Measurements from ENCODE around the gene C12orf75.

C12orf75 gene

DNA sequence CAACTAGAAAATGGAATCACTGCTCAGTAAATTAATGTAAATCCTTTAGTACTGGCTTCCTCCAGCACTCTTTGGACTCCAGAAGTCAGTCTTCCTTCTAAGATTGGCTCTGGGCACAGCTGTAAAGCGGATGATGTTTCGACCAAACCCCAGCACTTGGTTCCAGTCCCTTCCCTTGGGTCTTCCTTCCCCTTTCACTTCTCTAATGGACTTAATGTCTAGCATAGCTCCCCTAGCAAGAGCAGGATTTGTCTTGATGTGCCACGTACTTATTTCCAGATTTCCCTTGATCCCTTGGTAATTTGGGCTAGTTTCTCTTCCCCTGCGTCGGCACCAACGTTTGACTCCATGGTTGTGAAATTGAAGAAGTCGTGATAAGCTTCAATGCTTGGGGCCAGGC is 28.3 kb downstream of the C12orf75 start:
- H3K36me3 ChIP-seq (ENCODE audit: control insufficient read depth in 2 of 2, insufficient read depth in 1 of 2, low read length in 2 of 2) = peaks cover 0 to 3% of the 10 kb centered on the region in 2 experiments; a peak in 2 of 3 replicates
- POLR2A ChIA-PET = no interaction called here
- CTCF ChIA-PET = interaction anchor here (0.7 to 0.9 kb wide), 2 partner anchors 25 to 71 kb away, joined by 3 to 5 read pairs; no protein-coding TSS in a partner anchor

DNA sequence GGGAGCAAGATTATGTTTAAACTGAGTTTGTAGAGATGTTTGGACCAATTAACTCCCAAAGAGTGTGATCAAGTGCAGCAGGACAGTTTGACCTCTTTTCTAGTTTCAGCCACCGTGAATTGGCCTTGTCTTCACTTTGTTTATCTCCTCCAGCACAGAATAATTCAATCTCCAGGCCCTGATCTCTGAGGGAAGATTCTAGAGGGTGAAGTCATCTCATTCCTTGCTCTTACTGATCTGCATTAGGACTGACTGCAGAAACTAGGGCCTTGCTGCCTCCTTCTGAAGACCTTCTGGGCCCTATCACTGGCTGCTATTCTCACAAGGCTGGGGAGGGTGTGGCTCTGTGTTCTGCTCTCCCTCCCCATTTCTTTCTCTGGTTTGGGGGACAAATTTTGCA is 29.4 kb downstream of the C12orf75 start:
- Histone ChIP-seq H3K36me3 (ENCODE audit: control insufficient read depth in 2 of 2, insufficient read depth in 1 of 2, low read length in 2 of 2) (peaks cover 0 to 3% of the 10 kb centered on the region in 2 experiments; a peak in 2 of 3 replicates), H3K4me1 (ENCODE audit: control insufficient read depth, insufficient read depth, low read length) (peaks cover 8% of the 10 kb centered on the region), H3K9me3 (ENCODE audit: control insufficient read depth, insufficient read depth, low read depth, low read length) (no peaks in the 10 kb centered on the region), H3K27ac (ENCODE audit: extremely low read depth, low read depth, low read length) (no peak overlapping the region), H3K4me3 (ENCODE audit: low read depth, low read length) (no peak overlapping the region)
- TF ChIP-seq ZNF169 (tag by site-specific recombination; IDR thresholded peaks at IDR 0.05) (no peak), ZNF792 (tag by site-specific recombination; IDR thresholded peaks at IDR 0.05) (no peak), ZNF623 (tag by site-specific recombination; IDR thresholded peaks at IDR 0.05) (no peak), ZNF174 (tag by site-specific recombination; IDR thresholded peaks at IDR 0.05) (no peak), ZFP41 (tag by site-specific recombination; IDR thresholded peaks at IDR 0.05; ENCODE audit: borderline replicate concordance) (no peak), ZNF777 (tag by site-specific recombination; IDR thresholded peaks at IDR 0.05; ENCODE audit: borderline replicate concordance) (no peak), ZNF830 (tag by site-specific recombination; IDR thresholded peaks at IDR 0.05; ENCODE audit: low read depth) (no peak), ZNF132 (tag by site-specific recombination; IDR thresholded peaks at IDR 0.05; ENCODE audit: borderline replicate concordance) (no peak), TRIM28 (IDR thresholded peaks at IDR 0.05; ENCODE audit: borderline replicate concordance, low read length) (no peak), WT1 (tag by site-specific recombination; IDR thresholded peaks at IDR 0.05) (no peak), ZNF211 (tag by site-specific recombination; IDR thresholded peaks at IDR 0.05; ENCODE audit: low read depth) (no peak)
- TF ChIP-seq, protein P1, sequence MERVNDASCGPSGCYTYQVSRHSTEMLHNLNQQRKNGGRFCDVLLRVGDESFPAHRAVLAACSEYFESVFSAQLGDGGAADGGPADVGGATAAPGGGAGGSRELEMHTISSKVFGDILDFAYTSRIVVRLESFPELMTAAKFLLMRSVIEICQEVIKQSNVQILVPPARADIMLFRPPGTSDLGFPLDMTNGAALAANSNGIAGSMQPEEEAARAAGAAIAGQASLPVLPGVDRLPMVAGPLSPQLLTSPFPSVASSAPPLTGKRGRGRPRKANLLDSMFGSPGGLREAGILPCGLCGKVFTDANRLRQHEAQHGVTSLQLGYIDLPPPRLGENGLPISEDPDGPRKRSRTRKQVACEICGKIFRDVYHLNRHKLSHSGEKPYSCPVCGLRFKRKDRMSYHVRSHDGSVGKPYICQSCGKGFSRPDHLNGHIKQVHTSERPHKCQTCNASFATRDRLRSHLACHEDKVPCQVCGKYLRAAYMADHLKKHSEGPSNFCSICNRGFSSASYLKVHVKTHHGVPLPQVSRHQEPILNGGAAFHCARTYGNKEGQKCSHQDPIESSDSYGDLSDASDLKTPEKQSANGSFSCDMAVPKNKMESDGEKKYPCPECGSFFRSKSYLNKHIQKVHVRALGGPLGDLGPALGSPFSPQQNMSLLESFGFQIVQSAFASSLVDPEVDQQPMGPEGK (tag by site-specific recombination; IDR thresholded peaks at IDR 0.05) = no peak
- ChIA-PET CTCF (no interaction called here), POLR2A (no interaction called here)

More for the DNA sequence above, 28.3 kb downstream of the C12orf75 start:
- no peaks in the 10 kb centered on the region for H3K9me3 ChIP-seq (ENCODE audit: control insufficient read depth, insufficient read depth, low read depth, low read length)
- TF ChIP-seq ZNF660 (tag by site-specific recombination; IDR thresholded peaks at IDR 0.05) (no peak), ZSCAN16 (tag by site-specific recombination; IDR thresholded peaks at IDR 0.05) (no peak), BCL11A (tag by site-specific recombination; IDR thresholded peaks at IDR 0.05; ENCODE audit: low read depth) (no peak), ZBTB8A (tag by site-specific recombination; IDR thresholded peaks at IDR 0.05) (no peak), ZNF157 (tag by site-specific recombination; IDR thresholded peaks at IDR 0.05) (no peak), ZNF221 (tag by site-specific recombination; IDR thresholded peaks at IDR 0.05; ENCODE audit: borderline replicate concordance) (no peak)
- peaks cover 8% of the 10 kb centered on the region for H3K4me1 ChIP-seq (ENCODE audit: control insufficient read depth, insufficient read depth, low read length)
- no peak overlapping the region for H3K27ac ChIP-seq (ENCODE audit: extremely low read depth, low read depth, low read length)
- no peak overlapping the region for H3K4me3 ChIP-seq (ENCODE audit: low read depth, low read length)

GRCh38 chr12:105363890-105364289 is 33.4 kb downstream of the C12orf75 start:
- Histone ChIP-seq H3K4me1 (ENCODE audit: control insufficient read depth, insufficient read depth, low read length) (no peaks in the 10 kb centered on the region), H3K4me3 (ENCODE audit: low read depth, low read length) (no peak overlapping the region), H3K27ac (ENCODE audit: extremely low read depth, low read depth, low read length) (no peak overlapping the region), H3K9me3 (ENCODE audit: control insufficient read depth, insufficient read depth, low read depth, low read length) (no peaks in the 10 kb centered on the region), H3K36me3 (ENCODE audit: control insufficient read depth in 2 of 2, insufficient read depth in 1 of 2, low read length in 2 of 2) (peaks cover 0 to 11% of the 10 kb centered on the region in 2 experiments; a peak in 2 of 3 replicates)
- ChIA-PET POLR2A (interaction anchor here (0.8 kb wide), 1 partner anchor 190 kb away, joined by 11 read pairs; no protein-coding TSS in a partner anchor), CTCF (interaction anchor here (0.6 to 0.7 kb wide), 2 partner anchors 20 to 102 kb away, joined by 5 to 6 read pairs; no protein-coding TSS in a partner anchor)
- TF ChIP-seq ZNF211 (tag by site-specific recombination; IDR thresholded peaks at IDR 0.05; ENCODE audit: low read depth) = no peak
- TF ChIP-seq ZNF2 (tag by site-specific recombination; IDR thresholded peaks at IDR 0.05) = no peak
- TF ChIP-seq, protein P2, sequence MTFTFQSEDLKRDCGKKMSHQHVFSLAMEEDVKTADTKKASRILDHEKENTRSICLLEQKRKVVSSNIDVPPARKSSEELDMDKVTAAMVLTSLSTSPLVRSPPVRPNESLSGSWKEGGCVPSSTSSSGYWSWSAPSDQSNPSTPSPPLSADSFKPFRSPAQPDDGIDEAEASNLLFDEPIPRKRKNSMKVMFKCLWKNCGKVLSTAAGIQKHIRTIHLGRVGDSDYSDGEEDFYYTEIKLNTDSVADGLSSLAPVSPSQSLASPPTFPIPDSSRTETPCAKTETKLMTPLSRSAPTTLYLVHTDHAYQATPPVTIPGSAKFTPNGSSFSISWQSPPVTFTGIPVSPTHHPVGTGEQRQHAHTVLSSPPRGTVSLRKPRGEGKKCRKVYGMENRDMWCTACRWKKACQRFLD (tag by site-specific recombination; IDR thresholded peaks at IDR 0.05) = no peak
- TF ChIP-seq ZNF366 (tag by site-specific recombination; conservative IDR thresholded peaks at IDR 0.05) = no peak
- no peak for TF ChIP-seq ATF2 (tag by site-specific recombination; IDR thresholded peaks at IDR 0.05; ENCODE audit: low read depth)
- TF ChIP-seq ZNF18 (tag by site-specific recombination; IDR thresholded peaks at IDR 0.05) = no peak
- no peak for TF ChIP-seq ZNF350 (tag by site-specific recombination; IDR thresholded peaks at IDR 0.05)
- TF ChIP-seq ZNF473 (tag by site-specific recombination; IDR thresholded peaks at IDR 0.05) = no peak
